Endothelial cell (in vitro differentiated cells): Measurements from ENCODE around the gene TROAP. TPM values are rescaled to one million over a fixed set of nuclear protein-coding genes. Genes with fewer than 3 reads are reported as not detected.
A peak's percentile ranks its signal among the peaks of the same experiment; 100 is the strongest.

Experiments used
- DNase-seq: peaks from one replicate; pipeline ENCODE4 v3.0.0; 2021; ENCODE audit warnings: low spot score
- H3K27ac Mint-ChIP-seq: one replicate; pipeline ENCODE4 v1.8.0; 2021; ENCODE audit warnings: mixed read lengths, inconsistent platforms; ENCODE audit not compliant: unreplicated experiment
- H3K27me3 Mint-ChIP-seq: one replicate; pipeline ENCODE4 v1.8.0; 2021; ENCODE audit warnings: mild to moderate bottlenecking, moderate library complexity, mixed read lengths, inconsistent platforms; ENCODE audit not compliant: unreplicated experiment
- H3K36me3 Mint-ChIP-seq: one replicate; pipeline ENCODE4 v1.8.0; 2021; ENCODE audit warnings: mild to moderate bottlenecking, low read depth, mixed read lengths, inconsistent platforms; ENCODE audit not compliant: unreplicated experiment
- H3K4me1 Mint-ChIP-seq: one replicate; pipeline ENCODE4 v1.8.0; 2021; ENCODE audit warnings: mild to moderate bottlenecking, mixed read lengths, inconsistent platforms; ENCODE audit not compliant: unreplicated experiment
- H3K4me3 Mint-ChIP-seq: one replicate; pipeline ENCODE4 v1.8.0; 2021; ENCODE audit warnings: mild to moderate bottlenecking, mixed read lengths, inconsistent platforms; ENCODE audit not compliant: unreplicated experiment
- H3K9me3 Mint-ChIP-seq: one replicate; pipeline ENCODE4 v1.8.0; 2021; ENCODE audit warnings: mixed read lengths, inconsistent platforms; ENCODE audit not compliant: unreplicated experiment
- CTCF ChIP-seq: fragments of 200-600 bp; sonication (generic); IDR thresholded peaks from one replicate; pipeline ENCODE4 v1.5.0; 2021; ENCODE audit warnings: antibody characterized with exemption; ENCODE audit not compliant: unreplicated experiment
- total RNA-seq: library from RNA; stranded (reverse); fragmentation: NEBNext Ultra II Directional; extraction: Animal tissue kit (Norgen Biotek cat#: 25700); gene quantifications from one replicate; pipeline ENCODE4 v1.2.1, GENCODE V29; 2021; ENCODE audit not compliant: unreplicated experiment

The TROAP gene
- total RNA-seq, 1 donor from 2014 or later, result 12.4 TPM

GRCh38 chr12:49335118-49335954 lies 12.3 kb downstream of the TROAP start:
- no peak for TF ChIP-seq CTCF
- Mint-ChIP-seq H3K4me1 (peaks cover 6% of the 10 kb centered on the region), H3K27ac (no peak overlapping the region), H3K27me3 (peaks cover 54% of the 10 kb centered on the region), H3K36me3 (peaks cover 9% of the 10 kb centered on the region), H3K9me3 (no peaks in the 10 kb centered on the region), H3K4me3 (no peak overlapping the region)
- DNase-seq, result no peak

- H3K27me3 Mint-ChIP-seq, result peaks cover 60% of the 10 kb centered on the region
Measured at GRCh38 chr12:49335955-49336644, 13.0 kb downstream of the TROAP start.

GRCh38 chr12:49336645-49337584 lies 13.9 kb downstream of the TROAP start, which contains the start of gene C1QL4:
TSS of gene C1QL4 (minus strand) at chr12:49337188. CDS start at chr12:49336477, 711 bp downstream.
- peaks cover 10% of the 10 kb centered on the region for H3K4me1 Mint-ChIP-seq
- no peaks in the 10 kb centered on the region for H3K9me3 Mint-ChIP-seq
- peaks cover 9% of the 10 kb centered on the region for H3K36me3 Mint-ChIP-seq
- H3K27ac Mint-ChIP-seq, result peak within 1 kb of the TSS; percentile 36
- H3K4me3 Mint-ChIP-seq, result no peak within 1 kb of the TSS
- peaks cover 59% of the 10 kb centered on the region for H3K27me3 Mint-ChIP-seq
- DNase-seq, result peak; percentile 95
- TF ChIP-seq CTCF, result peak; percentile 95

More at GRCh38 chr12:49335955-49336644, 13.0 kb downstream of the TROAP start:
- Mint-ChIP-seq H3K36me3 (peaks cover 9% of the 10 kb centered on the region), H3K27ac (no peak overlapping the region), H3K9me3 (no peaks in the 10 kb centered on the region), H3K4me3 (no peak overlapping the region), H3K4me1 (peaks cover 10% of the 10 kb centered on the region)
- DNase-seq, result no peak
- no peak for TF ChIP-seq CTCF

- no peak for DNase-seq
- Mint-ChIP-seq H3K4me1 (peaks cover 13% of the 10 kb centered on the region), H3K4me3 (no peak overlapping the region), H3K9me3 (no peaks in the 10 kb centered on the region), H3K36me3 (peaks cover 9% of the 10 kb centered on the region), H3K27ac (no peak overlapping the region), H3K27me3 (peaks cover 48% of the 10 kb centered on the region)
- no peak for TF ChIP-seq CTCF
Measured at GRCh38 chr12:49338830-49339463, 15.9 kb downstream of the TROAP start.
